ENCODE results near the gene ARFIP2. TPM values are rescaled to one million over a fixed set of nuclear protein-coding genes. Genes with fewer than 3 reads are reported as not detected.

Gene ARFIP2
- total and polyA plus RNA-seq, 4 experiments from 2014 or later, result 34.1 to 56.9 (median 44.8) TPM

GRCh38 chr11:6438979-6439571 is 42.1 kb downstream of the ARFIP2 start:
- Mint-ChIP-seq H3K36me3 (no peaks in the 10 kb centered on the region), H3K4me3 (no peak overlapping the region), H3K9me3 (no peaks in the 10 kb centered on the region), H3K27ac (no peak overlapping the region), H3K4me1 (no peaks in the 10 kb centered on the region), H3K27me3 (no peaks in the 10 kb centered on the region)
- peaks cover 34% of the 10 kb centered on the region for H3K4me1 ChIP-seq (ENCODE audit: insufficient read depth, low read length)
- H3K27ac ChIP-seq (ENCODE audit: low read depth, low read length), result no peak overlapping the region
- peak in 4 of 5 donors; percentile 28 to 35 (median 29) for DNase-seq
- intact Hi-C loops (cut with micrococcal nuclease), result loop anchor here (1.0 to 5.0 kb wide), 5 partner anchors 20 to 318 kb away; partner anchors contain the start of genes APBB1, ARFIP2 and TIMM10B
- no peaks in the 10 kb centered on the region for H3K9me3 ChIP-seq (ENCODE audit: control insufficient read depth in 1 of 2, low read length in 2 of 2)
- ChIA-PET CTCF (ENCODE audit: partially characterized antibody) (interaction anchor here (0.7 to 17.0 kb wide), 16 partner anchors 9 to 290 kb away, joined by 3 to 1014 read pairs (median 4); partner anchors contain the start of genes APBB1 and SMPD1), POLR2A (ENCODE audit: partially characterized antibody) (interaction anchor here (1.1 to 2.5 kb wide), 5 partner anchors 20 to 60 kb away, joined by 4 to 12 read pairs (median 7); partner anchors contain the start of genes APBB1 and SMPD1)
- no peaks in the 10 kb centered on the region for H3K36me3 ChIP-seq (ENCODE audit: insufficient read depth, low read length)
- H3K4me3 ChIP-seq (ENCODE audit: low read length in 2 of 2), result no peak overlapping the region
- H3K27me3 ChIP-seq (ENCODE audit: insufficient read depth, low read length), result no peaks in the 10 kb centered on the region

DNA sequence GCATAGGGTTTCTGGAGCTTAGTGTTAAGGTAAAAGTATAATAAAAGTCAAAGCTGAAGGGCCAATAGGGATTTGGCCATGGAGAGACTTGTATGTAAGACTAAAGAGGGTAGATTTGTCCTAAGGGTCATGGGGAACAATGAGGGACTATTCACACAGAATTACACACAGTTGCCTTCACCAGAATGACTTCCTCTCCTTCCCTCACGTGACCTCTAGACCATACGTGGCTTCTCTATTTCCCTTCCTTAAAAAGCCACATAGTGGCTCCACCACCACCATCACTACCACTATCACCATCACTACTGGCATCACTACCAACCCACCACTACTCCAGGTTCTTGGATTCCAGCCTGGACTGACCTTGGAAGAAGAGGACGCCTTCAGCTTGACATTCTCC is 43.1 kb downstream of the ARFIP2 start:
- Histone ChIP-seq H3K27me3 (ENCODE audit: insufficient read depth, low read length) (no peaks in the 10 kb centered on the region), H3K9me3 (ENCODE audit: control insufficient read depth in 1 of 2, low read length in 2 of 2) (no peaks in the 10 kb centered on the region), H3K4me3 (ENCODE audit: low read length in 2 of 2) (no peak overlapping the region), H3K27ac (ENCODE audit: low read depth, low read length) (no peak overlapping the region), H3K36me3 (ENCODE audit: insufficient read depth, low read length) (no peaks in the 10 kb centered on the region), H3K4me1 (ENCODE audit: insufficient read depth, low read length) (peaks cover 29% of the 10 kb centered on the region)
- no peaks in the 10 kb centered on the region for H3K36me3 Mint-ChIP-seq
- H3K27ac Mint-ChIP-seq, result no peak overlapping the region
- DNase-seq, result peak in 1 of 5 donors; percentile 11
- H3K9me3 Mint-ChIP-seq, result no peaks in the 10 kb centered on the region
- H3K4me3 Mint-ChIP-seq, result no peak overlapping the region
- ChIA-PET POLR2A (ENCODE audit: partially characterized antibody) (interaction anchor here (0.8 to 2.5 kb wide), 9 partner anchors 19 to 59 kb away, joined by 3 to 12 read pairs (median 4); partner anchors contain the start of genes APBB1, SMPD1 and TIMM10B), CTCF (ENCODE audit: partially characterized antibody) (interaction anchor here (1.0 to 17.0 kb wide), 11 partner anchors 8 to 317 kb away, joined by 3 to 1014 read pairs (median 6); partner anchors contain the start of genes APBB1 and SMPD1)
- intact Hi-C loops (cut with micrococcal nuclease), result loop anchor here (2.0 to 5.0 kb wide), 3 partner anchors 19 to 319 kb away; partner anchors contain the start of genes APBB1, ARFIP2 and TIMM10B
- H3K27me3 Mint-ChIP-seq, result no peaks in the 10 kb centered on the region
- H3K4me1 Mint-ChIP-seq, result no peaks in the 10 kb centered on the region

GRCh38 chr11:6437423-6437822 is 43.7 kb downstream of the ARFIP2 start:
- Mint-ChIP-seq H3K36me3 (no peaks in the 10 kb centered on the region), H3K4me3 (no peak overlapping the region), H3K27ac (no peak overlapping the region), H3K27me3 (no peaks in the 10 kb centered on the region), H3K4me1 (no peaks in the 10 kb centered on the region), H3K9me3 (no peaks in the 10 kb centered on the region)
- POLR2A ChIA-PET (ENCODE audit: partially characterized antibody), result interaction anchor here (0.8 to 2.5 kb wide), 8 partner anchors 18 to 59 kb away, joined by 3 to 12 read pairs (median 4); partner anchors contain the start of genes APBB1, SMPD1 and TIMM10B
- no peaks in the 10 kb centered on the region for H3K36me3 ChIP-seq (ENCODE audit: insufficient read depth, low read length)
- CTCF ChIA-PET (ENCODE audit: partially characterized antibody), result interaction anchor here (1.0 to 17.0 kb wide), 7 partner anchors 11 to 317 kb away, joined by 3 to 1014 read pairs (median 6); partner anchors contain the start of gene SMPD1
- no peak overlapping the region for H3K27ac ChIP-seq (ENCODE audit: low read depth, low read length)
- no peak for DNase-seq
- H3K4me1 ChIP-seq (ENCODE audit: insufficient read depth, low read length), result peaks cover 29% of the 10 kb centered on the region
- H3K27me3 ChIP-seq (ENCODE audit: insufficient read depth, low read length), result no peaks in the 10 kb centered on the region
- intact Hi-C loops (cut with micrococcal nuclease), result loop anchor here (5.0 kb wide), 1 partner anchor 45 kb away; the partner anchor contains the start of genes ARFIP2 and TIMM10B
- no peak overlapping the region for H3K4me3 ChIP-seq (ENCODE audit: low read length in 2 of 2)
- H3K9me3 ChIP-seq (ENCODE audit: control insufficient read depth in 1 of 2, low read length in 2 of 2), result no peaks in the 10 kb centered on the region

- no peak overlapping the region for H3K27ac ChIP-seq (ENCODE audit: low read depth, low read length)
- Mint-ChIP-seq H3K9me3 (no peaks in the 10 kb centered on the region), H3K4me3 (no peak overlapping the region), H3K36me3 (no peaks in the 10 kb centered on the region), H3K4me1 (no peaks in the 10 kb centered on the region), H3K27ac (no peak overlapping the region), H3K27me3 (no peaks in the 10 kb centered on the region)
- H3K9me3 ChIP-seq (ENCODE audit: control insufficient read depth in 1 of 2, low read length in 2 of 2), result no peaks in the 10 kb centered on the region
- intact Hi-C loops (cut with micrococcal nuclease), result no loop called here
- H3K4me1 ChIP-seq (ENCODE audit: insufficient read depth, low read length), result peaks cover 23% of the 10 kb centered on the region
- ChIA-PET POLR2A (ENCODE audit: partially characterized antibody) (interaction anchor here (0.6 kb wide), 1 partner anchor 234 kb away, joined by 3 read pairs; no protein-coding TSS in a partner anchor), CTCF (ENCODE audit: partially characterized antibody) (interaction anchor here (1.1 to 17.0 kb wide), 4 partner anchors 9 to 55 kb away, joined by 3 to 1014 read pairs (median 60); partner anchors contain the start of gene SMPD1)
- no peak overlapping the region for H3K4me3 ChIP-seq (ENCODE audit: low read length in 2 of 2)
- H3K36me3 ChIP-seq (ENCODE audit: insufficient read depth, low read length), result no peaks in the 10 kb centered on the region
- H3K27me3 ChIP-seq (ENCODE audit: insufficient read depth, low read length), result no peaks in the 10 kb centered on the region
- no peak for DNase-seq
These were observed 47.0 kb downstream of the ARFIP2 start for GRCh38 chr11:6433998-6434660.

DNA sequence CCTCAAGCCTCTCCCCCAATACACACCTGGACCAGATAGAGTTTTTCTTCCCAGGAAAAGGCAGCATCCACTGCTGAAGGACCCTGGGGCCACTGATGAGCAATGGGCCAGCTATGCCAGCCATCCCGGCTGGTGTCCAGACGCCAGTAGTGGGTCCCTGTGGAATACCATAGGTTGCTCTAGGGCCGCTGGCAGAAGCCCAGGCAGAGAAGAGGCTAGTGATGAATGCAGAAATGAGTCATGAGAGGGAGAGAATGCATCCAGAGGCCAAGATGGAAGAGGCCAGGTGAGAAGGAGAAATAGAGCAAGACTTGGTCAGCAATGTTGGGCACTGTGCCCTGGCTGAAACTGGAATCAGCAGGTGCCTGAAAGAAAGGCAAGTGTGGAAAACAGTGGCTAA is 49.3 kb downstream of the ARFIP2 start:
- Mint-ChIP-seq H3K9me3 (no peaks in the 10 kb centered on the region), H3K4me1 (no peaks in the 10 kb centered on the region), H3K27me3 (no peaks in the 10 kb centered on the region), H3K36me3 (no peaks in the 10 kb centered on the region), H3K27ac (no peak overlapping the region), H3K4me3 (no peak overlapping the region)
- H3K9me3 ChIP-seq (ENCODE audit: control insufficient read depth in 1 of 2, low read length in 2 of 2), result no peaks in the 10 kb centered on the region
- ChIA-PET CTCF (ENCODE audit: partially characterized antibody) (interaction anchor here (1.1 to 8.7 kb wide), 4 partner anchors 10 to 69 kb away, joined by 3 to 105 read pairs (median 18); partner anchors contain the start of gene HPX), POLR2A (ENCODE audit: partially characterized antibody) (no interaction called here)
- no peak for DNase-seq
- H3K36me3 ChIP-seq (ENCODE audit: insufficient read depth, low read length), result no peaks in the 10 kb centered on the region
- no peaks in the 10 kb centered on the region for H3K27me3 ChIP-seq (ENCODE audit: insufficient read depth, low read length)
- intact Hi-C loops (cut with micrococcal nuclease), result no loop called here
- no peak overlapping the region for H3K4me3 ChIP-seq (ENCODE audit: low read length in 2 of 2)
- H3K27ac ChIP-seq (ENCODE audit: low read depth, low read length), result no peak overlapping the region
- H3K4me1 ChIP-seq (ENCODE audit: insufficient read depth, low read length), result peaks cover under 1% of the 10 kb centered on the region

GRCh38 chr11:6427516-6427915 is 53.6 kb downstream of the ARFIP2 start:
- CTCF ChIA-PET (ENCODE audit: partially characterized antibody), result interaction anchor here (1.1 to 8.7 kb wide), 5 partner anchors 11 to 64 kb away, joined by 3 to 105 read pairs (median 5); partner anchors contain the start of gene SMPD1
- intact Hi-C loops (cut with micrococcal nuclease), result no loop called here
- no peaks in the 10 kb centered on the region for H3K27me3 ChIP-seq (ENCODE audit: insufficient read depth, low read length)
- H3K4me3 ChIP-seq (ENCODE audit: low read length in 2 of 2), result no peak overlapping the region
- Mint-ChIP-seq H3K36me3 (no peaks in the 10 kb centered on the region), H3K4me3 (no peak overlapping the region), H3K4me1 (no peaks in the 10 kb centered on the region), H3K27ac (no peak overlapping the region), H3K9me3 (no peaks in the 10 kb centered on the region), H3K27me3 (peaks cover 0 to 7% of the 10 kb centered on the region in 2 donors)
- POLR2A ChIA-PET (ENCODE audit: partially characterized antibody), result interaction anchor here (0.6 to 0.9 kb wide), 2 partner anchors 8 to 37 kb away, joined by 3 to 4 read pairs; partner anchors contain the start of genes APBB1 and SMPD1
- H3K9me3 ChIP-seq (ENCODE audit: control insufficient read depth in 1 of 2, low read length in 2 of 2), result no peaks in the 10 kb centered on the region
- H3K27ac ChIP-seq (ENCODE audit: low read depth, low read length), result no peak overlapping the region
- no peaks in the 10 kb centered on the region for H3K4me1 ChIP-seq (ENCODE audit: insufficient read depth, low read length)
- no peak for DNase-seq
- no peaks in the 10 kb centered on the region for H3K36me3 ChIP-seq (ENCODE audit: insufficient read depth, low read length)

Data from CD4-positive, alpha-beta memory T cell (primary cell).